Measurements from ENCODE around the gene FUOM. TPM values are rescaled to one million over a fixed set of nuclear protein-coding genes. Genes with fewer than 3 reads are reported as not detected.

The FUOM gene
- total RNA-seq, 1 donor from 2014 or later, result 37.2 TPM

- peaks cover 84% of the 10 kb centered on the region for H3K36me3 Mint-ChIP-seq (ENCODE audit: low read depth)
- POLR2A ChIA-PET, result no interaction called here
- CTCF ChIA-PET, result no interaction called here
- H3K27me3 Mint-ChIP-seq, result no peaks in the 10 kb centered on the region
- ATAC-seq (ENCODE audit: low read depth) (no peak), DNase-seq (no peak)
- no peak for TF ChIP-seq CTCF (IDR thresholded peaks at IDR 0.05)
- no peak overlapping the region for H3K27ac Mint-ChIP-seq
- intact Hi-C loops (cut with micrococcal nuclease), result no loop called here
- peaks cover 51% of the 10 kb centered on the region for H3K4me1 Mint-ChIP-seq
- H3K9me3 Mint-ChIP-seq, result no peaks in the 10 kb centered on the region
- no peak overlapping the region for H3K4me3 Mint-ChIP-seq
Observed at GRCh38 chr10:133403359-133403758, 45.5 kb upstream of the FUOM start.

GRCh38 chr10:133401981-133402725 lies 44.3 kb upstream of the FUOM start:
- ChIA-PET POLR2A (interaction anchor here (1.3 kb wide), 1 partner anchor 13 kb away, joined by 6 read pairs; no protein-coding TSS in a partner anchor), CTCF (no interaction called here)
- intact Hi-C loops (cut with micrococcal nuclease), result no loop called here
- Mint-ChIP-seq H3K27ac (no peak overlapping the region), H3K4me1 (peaks cover 51% of the 10 kb centered on the region), H3K27me3 (no peaks in the 10 kb centered on the region), H3K4me3 (no peak overlapping the region), H3K36me3 (ENCODE audit: low read depth) (peaks cover 83% of the 10 kb centered on the region), H3K9me3 (no peaks in the 10 kb centered on the region)
- no peak for DNase-seq
- TF ChIP-seq CTCF (IDR thresholded peaks at IDR 0.05), result no peak
- no peak for ATAC-seq (ENCODE audit: low read depth)

- H3K36me3 Mint-ChIP-seq (ENCODE audit: low read depth), result peaks cover 84% of the 10 kb centered on the region
- POLR2A ChIA-PET, result interaction anchor here (1.3 kb wide), 1 partner anchor 12 kb away, joined by 6 read pairs; no protein-coding TSS in a partner anchor
- no peak for TF ChIP-seq CTCF (IDR thresholded peaks at IDR 0.05)
- intact Hi-C loops (cut with micrococcal nuclease), result no loop called here
- H3K9me3 Mint-ChIP-seq, result no peaks in the 10 kb centered on the region
- ATAC-seq (ENCODE audit: low read depth) (no peak), DNase-seq (no peak)
- no peak overlapping the region for H3K4me3 Mint-ChIP-seq
- H3K4me1 Mint-ChIP-seq, result peaks cover 54% of the 10 kb centered on the region
- H3K27me3 Mint-ChIP-seq, result no peaks in the 10 kb centered on the region
- CTCF ChIA-PET, result interaction anchor here (0.8 to 1.0 kb wide), 2 partner anchors 72 to 73 kb away, joined by 3 to 4 read pairs; no protein-coding TSS in a partner anchor
- H3K27ac Mint-ChIP-seq, result peak overlapping the region; percentile 15
Observed at GRCh38 chr10:133401500-133401899, 43.7 kb upstream of the FUOM start.

GRCh38 chr10:133400624-133401424 lies 43.0 kb upstream of the FUOM start:
- H3K4me1 Mint-ChIP-seq, result peaks cover 50% of the 10 kb centered on the region
- H3K27me3 Mint-ChIP-seq, result no peaks in the 10 kb centered on the region
- ATAC-seq (ENCODE audit: low read depth), result peak; percentile 64
- CTCF ChIA-PET, result interaction anchor here (0.8 to 1.0 kb wide), 2 partner anchors 71 to 73 kb away, joined by 3 to 4 read pairs; no protein-coding TSS in a partner anchor
- DNase-seq, result no peak
- peak overlapping the region; percentile 15 for H3K27ac Mint-ChIP-seq
- no peak for TF ChIP-seq CTCF (IDR thresholded peaks at IDR 0.05)
- POLR2A ChIA-PET, result interaction anchor here (1.3 kb wide), 1 partner anchor 11 kb away, joined by 6 read pairs; no protein-coding TSS in a partner anchor
- H3K4me3 Mint-ChIP-seq, result peak overlapping the region; percentile 44
- no peaks in the 10 kb centered on the region for H3K9me3 Mint-ChIP-seq
- intact Hi-C loops (cut with micrococcal nuclease), result no loop called here
- H3K36me3 Mint-ChIP-seq (ENCODE audit: low read depth), result peaks cover 84% of the 10 kb centered on the region

GRCh38 chr10:133399123-133399601 lies 41.3 kb upstream of the FUOM start:
- Mint-ChIP-seq H3K27ac (no peak overlapping the region), H3K4me1 (peaks cover 50% of the 10 kb centered on the region), H3K36me3 (ENCODE audit: low read depth) (peaks cover 75% of the 10 kb centered on the region), H3K27me3 (no peaks in the 10 kb centered on the region), H3K4me3 (no peak overlapping the region), H3K9me3 (no peaks in the 10 kb centered on the region)
- intact Hi-C loops (cut with micrococcal nuclease), result no loop called here
- ATAC-seq (ENCODE audit: low read depth) (no peak), DNase-seq (no peak)
- TF ChIP-seq CTCF (IDR thresholded peaks at IDR 0.05), result no peak
- CTCF ChIA-PET, result no interaction called here
- POLR2A ChIA-PET, result no interaction called here

All from activated B cell treated with CpG ODN at 0.5 μM for 24 hours (primary cell).